ENCODE results near the gene WDR43. TPM values are rescaled to one million over a fixed set of nuclear protein-coding genes. Genes with fewer than 3 reads are reported as not detected.

Gene WDR43
- total RNA-seq, 1 experiment from 2014 or later = 112 TPM

DNA sequence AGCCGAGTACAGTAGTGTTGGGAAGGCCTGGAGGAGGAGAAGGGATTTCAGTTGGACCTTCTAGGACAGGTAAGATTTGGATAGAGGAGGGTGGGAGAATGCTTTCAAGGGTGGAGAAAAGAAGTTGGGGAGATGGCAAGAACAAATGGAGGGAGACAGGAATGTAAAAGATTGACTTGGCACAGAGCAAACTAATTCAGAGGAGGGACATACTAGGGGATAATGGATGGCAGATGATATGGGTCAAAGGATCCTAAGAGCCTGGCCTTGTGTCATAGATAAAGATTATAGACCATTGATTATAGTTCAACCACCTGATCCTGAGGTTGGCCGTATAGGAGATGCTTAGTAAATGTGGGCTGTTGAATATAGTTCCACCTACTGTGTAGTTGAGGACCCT, 12.4 kb downstream of the WDR43 start:
- ATAC-seq (no peak), DNase-seq (ENCODE audit: low spot score) (no peak)
- Mint-ChIP-seq H3K27me3 (ENCODE audit: low read depth) (no peaks in the 10 kb centered on the region), H3K9me3 (no peaks in the 10 kb centered on the region), H3K4me3 (no peak overlapping the region), H3K27ac (no peak overlapping the region), H3K4me1 (peaks cover 5% of the 10 kb centered on the region; the same call in 1 of the 2 replicates), H3K36me3 (peaks cover 86% of the 10 kb centered on the region)
- TF ChIP-seq SMAD4 (CRISPR knock-in tag; IDR thresholded peaks at IDR 0.05) = no peak
- TF ChIP-seq, protein P1, sequence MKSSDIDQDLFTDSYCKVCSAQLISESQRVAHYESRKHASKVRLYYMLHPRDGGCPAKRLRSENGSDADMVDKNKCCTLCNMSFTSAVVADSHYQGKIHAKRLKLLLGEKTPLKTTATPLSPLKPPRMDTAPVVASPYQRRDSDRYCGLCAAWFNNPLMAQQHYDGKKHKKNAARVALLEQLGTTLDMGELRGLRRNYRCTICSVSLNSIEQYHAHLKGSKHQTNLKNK (CRISPR knock-in tag; IDR thresholded peaks at IDR 0.05) = no peak
- TF ChIP-seq, protein P2, sequence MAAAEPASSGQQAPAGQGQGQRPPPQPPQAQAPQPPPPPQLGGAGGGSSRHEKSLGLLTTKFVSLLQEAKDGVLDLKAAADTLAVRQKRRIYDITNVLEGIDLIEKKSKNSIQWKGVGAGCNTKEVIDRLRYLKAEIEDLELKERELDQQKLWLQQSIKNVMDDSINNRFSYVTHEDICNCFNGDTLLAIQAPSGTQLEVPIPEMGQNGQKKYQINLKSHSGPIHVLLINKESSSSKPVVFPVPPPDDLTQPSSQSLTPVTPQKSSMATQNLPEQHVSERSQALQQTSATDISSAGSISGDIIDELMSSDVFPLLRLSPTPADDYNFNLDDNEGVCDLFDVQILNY (CRISPR knock-in tag; IDR thresholded peaks at IDR 0.05) = no peak
- CTCF ChIA-PET = no interaction called here
- POLR2A ChIA-PET = no interaction called here

DNA sequence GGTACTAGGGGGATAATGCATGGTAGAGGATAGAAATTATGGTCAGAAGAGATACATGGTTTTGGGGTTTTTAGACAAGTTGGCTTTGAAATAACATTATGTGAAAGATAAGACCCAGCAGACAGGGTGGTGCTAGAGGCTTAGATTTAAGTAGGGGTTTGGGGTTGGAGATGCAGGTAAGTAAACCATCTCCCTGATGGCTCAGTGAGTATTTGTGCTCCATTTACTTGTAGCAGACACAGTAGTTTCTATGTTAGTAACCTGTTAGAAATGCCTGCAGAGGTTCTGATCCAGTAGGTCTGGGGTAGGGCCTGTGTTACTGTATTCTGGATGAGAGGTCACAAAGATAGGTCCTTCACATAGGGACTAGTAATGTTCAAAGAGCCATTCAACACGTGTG, 13.7 kb downstream of the WDR43 start:
- Mint-ChIP-seq H3K36me3 (peaks cover 85% of the 10 kb centered on the region), H3K4me1 (peaks cover 5% of the 10 kb centered on the region; the same call in 1 of the 2 replicates), H3K4me3 (no peak overlapping the region), H3K9me3 (no peaks in the 10 kb centered on the region), H3K27me3 (ENCODE audit: low read depth) (no peaks in the 10 kb centered on the region), H3K27ac (peak overlapping the region; percentile 2; the same call in 1 of the 2 replicates)
- TF ChIP-seq MYBL2 (CRISPR knock-in tag; IDR thresholded peaks at IDR 0.05) (no peak), GABPB1 (CRISPR knock-in tag; IDR thresholded peaks at IDR 0.05) (no peak)
- CTCF ChIA-PET = no interaction called here
- POLR2A ChIA-PET = no interaction called here
- ATAC-seq (no peak), DNase-seq (ENCODE audit: low spot score) (no peak)

- Mint-ChIP-seq H3K9me3 (no peaks in the 10 kb centered on the region), H3K27ac (peak overlapping the region; percentile 46; the same call in 1 of the 2 replicates), H3K4me1 (peaks cover 5% of the 10 kb centered on the region; the same call in 1 of the 2 replicates), H3K36me3 (peaks cover 84% of the 10 kb centered on the region), H3K4me3 (no peak overlapping the region), H3K27me3 (ENCODE audit: low read depth) (no peaks in the 10 kb centered on the region)
- DNase-seq (ENCODE audit: low spot score) = no peak
- ATAC-seq = no peak; the same call in 1 of the 2 replicates
- ChIA-PET POLR2A (interaction anchor here (1.2 kb wide), 1 partner anchor 39 kb away, joined by 4 read pairs; the partner anchor contains the start of gene TRMT61B), CTCF (no interaction called here)
- TF ChIP-seq, protein P3, sequence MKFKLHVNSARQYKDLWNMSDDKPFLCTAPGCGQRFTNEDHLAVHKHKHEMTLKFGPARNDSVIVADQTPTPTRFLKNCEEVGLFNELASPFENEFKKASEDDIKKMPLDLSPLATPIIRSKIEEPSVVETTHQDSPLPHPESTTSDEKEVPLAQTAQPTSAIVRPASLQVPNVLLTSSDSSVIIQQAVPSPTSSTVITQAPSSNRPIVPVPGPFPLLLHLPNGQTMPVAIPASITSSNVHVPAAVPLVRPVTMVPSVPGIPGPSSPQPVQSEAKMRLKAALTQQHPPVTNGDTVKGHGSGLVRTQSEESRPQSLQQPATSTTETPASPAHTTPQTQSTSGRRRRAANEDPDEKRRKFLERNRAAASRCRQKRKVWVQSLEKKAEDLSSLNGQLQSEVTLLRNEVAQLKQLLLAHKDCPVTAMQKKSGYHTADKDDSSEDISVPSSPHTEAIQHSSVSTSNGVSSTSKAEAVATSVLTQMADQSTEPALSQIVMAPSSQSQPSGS (CRISPR knock-in tag; IDR thresholded peaks at IDR 0.05; ENCODE audit: borderline replicate concordance, low read depth) = no peak
- TF ChIP-seq ZNF121 (CRISPR knock-in tag; IDR thresholded peaks at IDR 0.05) = peak; percentile 89
These were observed 15.3 kb downstream of the WDR43 start for GRCh38 chr2:28909655-28910353.

GRCh38 chr2:28915939-28916338, 21.5 kb downstream of the WDR43 start:
- ATAC-seq (no peak), DNase-seq (ENCODE audit: low spot score) (no peak)
- Mint-ChIP-seq H3K4me3 (no peak overlapping the region), H3K27me3 (ENCODE audit: low read depth) (no peaks in the 10 kb centered on the region), H3K27ac (no peak overlapping the region), H3K36me3 (peaks cover 64% of the 10 kb centered on the region), H3K9me3 (no peaks in the 10 kb centered on the region), H3K4me1 (no peaks in the 10 kb centered on the region)
- CTCF ChIA-PET = no interaction called here
- POLR2A ChIA-PET = no interaction called here
- TF ChIP-seq ZNF138 (CRISPR knock-in tag; conservative IDR thresholded peaks at IDR 0.05) (no peak), TP53 (CRISPR knock-in tag; IDR thresholded peaks at IDR 0.05) (no peak), CBFB (CRISPR knock-in tag; IDR thresholded peaks at IDR 0.05; ENCODE audit: low read depth) (no peak), ZBTB43 (CRISPR knock-in tag; IDR thresholded peaks at IDR 0.05) (no peak), MXD4 (CRISPR knock-in tag; IDR thresholded peaks at IDR 0.05; ENCODE audit: borderline replicate concordance) (no peak), PRDM15 (CRISPR knock-in tag; IDR thresholded peaks at IDR 0.05) (no peak), GTF2I (CRISPR knock-in tag; conservative IDR thresholded peaks at IDR 0.05) (no peak), ELF4 (CRISPR knock-in tag; IDR thresholded peaks at IDR 0.05; ENCODE audit: low read depth) (no peak)
- TF ChIP-seq, protein P1 (CRISPR knock-in tag; IDR thresholded peaks at IDR 0.05) = no peak
- TF ChIP-seq, protein P2 (CRISPR knock-in tag; IDR thresholded peaks at IDR 0.05) = no peak
- TF ChIP-seq, protein P4, sequence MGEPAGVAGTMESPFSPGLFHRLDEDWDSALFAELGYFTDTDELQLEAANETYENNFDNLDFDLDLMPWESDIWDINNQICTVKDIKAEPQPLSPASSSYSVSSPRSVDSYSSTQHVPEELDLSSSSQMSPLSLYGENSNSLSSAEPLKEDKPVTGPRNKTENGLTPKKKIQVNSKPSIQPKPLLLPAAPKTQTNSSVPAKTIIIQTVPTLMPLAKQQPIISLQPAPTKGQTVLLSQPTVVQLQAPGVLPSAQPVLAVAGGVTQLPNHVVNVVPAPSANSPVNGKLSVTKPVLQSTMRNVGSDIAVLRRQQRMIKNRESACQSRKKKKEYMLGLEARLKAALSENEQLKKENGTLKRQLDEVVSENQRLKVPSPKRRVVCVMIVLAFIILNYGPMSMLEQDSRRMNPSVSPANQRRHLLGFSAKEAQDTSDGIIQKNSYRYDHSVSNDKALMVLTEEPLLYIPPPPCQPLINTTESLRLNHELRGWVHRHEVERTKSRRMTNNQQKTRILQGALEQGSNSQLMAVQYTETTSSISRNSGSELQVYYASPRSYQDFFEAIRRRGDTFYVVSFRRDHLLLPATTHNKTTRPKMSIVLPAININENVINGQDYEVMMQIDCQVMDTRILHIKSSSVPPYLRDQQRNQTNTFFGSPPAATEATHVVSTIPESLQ (CRISPR knock-in tag; IDR thresholded peaks at IDR 0.05) = no peak

All from WTC11 (cell line).